ENCODE data around the gene KCTD10. TPM values are rescaled to one million over a fixed set of nuclear protein-coding genes. Genes with fewer than 3 reads are reported as not detected.

Gene KCTD10
- total RNA-seq, 1 experiment from 2014 or later, result 55.2 TPM

- H3K9me3 ChIP-seq (ENCODE audit: control insufficient read depth, insufficient read depth, low read depth, low read length), result no peaks in the 10 kb centered on the region
- CTCF ChIA-PET, result no interaction called here
- intact Hi-C loops (cut with micrococcal nuclease; ENCODE audit: unreplicated experiment) (no loop called here), in situ Hi-C loops (cut with HindIII; ENCODE audit: low pct_unique_long_range_greater_than_20kb, low sequenced_read_pairs) (no loop called here)
- no peak overlapping the region for H3K4me3 ChIP-seq (ENCODE audit: low read depth in 2 of 2, low read length in 2 of 2)
- TF ChIP-seq SIN3A (IDR thresholded peaks at IDR 0.05; ENCODE audit: borderline replicate concordance, insufficient read depth, low read depth, low read length) (no peak), TCF7L2 (IDR thresholded peaks at IDR 0.05; ENCODE audit: low read depth, low read length) (no peak), CTCF (IDR thresholded peaks at IDR 0.05) (no peak), POLR2AphosphoS5 (IDR thresholded peaks at IDR 0.05; ENCODE audit: low read depth, low read length) (no peak), REST (IDR thresholded peaks at IDR 0.05; ENCODE audit: insufficient read depth in 1 of 2, low read depth in 2 of 2, low read length in 1 of 2) (no peak)
- no peak for DNase-seq (ENCODE audit: low read depth, low spot score)
- POLR2A ChIA-PET, result no interaction called here
- H3K27me3 ChIP-seq (ENCODE audit: control insufficient read depth, insufficient read depth, low read length), result no peaks in the 10 kb centered on the region
- BruUV-seq (replicated peaks), result no TSS peak
- H3K36me3 ChIP-seq (ENCODE audit: control insufficient read depth, insufficient read depth, low read length), result peaks cover 2% of the 10 kb centered on the region; the same call in 1 of the 2 replicates
- H3K4me1 ChIP-seq (ENCODE audit: control insufficient read depth, insufficient read depth, low read length), result peaks cover 10% of the 10 kb centered on the region; the same call in 1 of the 2 replicates
- ATAC-seq, result no peak
- H3K27ac ChIP-seq (ENCODE audit: low read length), result no peak overlapping the region
These were observed 4.8 kb upstream of the KCTD10 start for GRCh38 chr12:109481863-109482262.

- Histone ChIP-seq H3K27me3 (ENCODE audit: control insufficient read depth, insufficient read depth, low read length) (no peaks in the 10 kb centered on the region), H3K4me1 (ENCODE audit: control insufficient read depth, insufficient read depth, low read length) (peaks cover 20% of the 10 kb centered on the region), H3K36me3 (ENCODE audit: control insufficient read depth, insufficient read depth, low read length) (peaks cover 2% of the 10 kb centered on the region; the same call in 1 of the 2 replicates), H3K27ac (ENCODE audit: low read length) (no peak overlapping the region), H3K4me3 (ENCODE audit: low read depth in 2 of 2, low read length in 2 of 2) (no peak overlapping the region), H3K9me3 (ENCODE audit: control insufficient read depth, insufficient read depth, low read depth, low read length) (no peaks in the 10 kb centered on the region)
- ATAC-seq (no peak), DNase-seq (ENCODE audit: low read depth, low spot score) (no peak)
- POLR2A ChIA-PET, result no interaction called here
- CTCF ChIA-PET, result no interaction called here
- no TSS peak for BruUV-seq (replicated peaks)
- TF ChIP-seq SIN3A (IDR thresholded peaks at IDR 0.05; ENCODE audit: borderline replicate concordance, insufficient read depth, low read depth, low read length) (no peak), REST (IDR thresholded peaks at IDR 0.05; ENCODE audit: insufficient read depth in 1 of 2, low read depth in 2 of 2, low read length in 1 of 2) (no peak), TCF7L2 (IDR thresholded peaks at IDR 0.05; ENCODE audit: low read depth, low read length) (no peak), CTCF (IDR thresholded peaks at IDR 0.05) (no peak), POLR2AphosphoS5 (IDR thresholded peaks at IDR 0.05; ENCODE audit: low read depth, low read length) (no peak)
- intact Hi-C loops (cut with micrococcal nuclease; ENCODE audit: unreplicated experiment), result no loop called here
- in situ Hi-C loops (cut with HindIII; ENCODE audit: low pct_unique_long_range_greater_than_20kb, low sequenced_read_pairs), result no loop called here
These were observed 3.3 kb upstream of the KCTD10 start for GRCh38 chr12:109480356-109480755.

Measured in Panc1 (cell line).